Mesendoderm (in vitro differentiated cells): ENCODE results near the gene RXRA.

Experiments
- DNase-seq: peaks from one replicate; pipeline ENCODE4 v3.0.0; 2013
- H2AK5ac ChIP-seq: 2 replicates; pipeline ENCODE4 v1.6.1; 2013; ENCODE audit warnings: low read length, inconsistent platforms
- H2BK120ac ChIP-seq: 2 replicates; pipeline ENCODE4 v1.6.1; 2013; ENCODE audit warnings: low read depth, mild to moderate bottlenecking, low read length, moderate library complexity, mixed read lengths
- H2BK15ac ChIP-seq: replicated peaks from 2 replicates; pipeline ENCODE4 v1.6.1; 2013; ENCODE audit warnings: low read depth, mild to moderate bottlenecking, moderate library complexity
- H2BK5ac ChIP-seq: 2 replicates; pipeline ENCODE4 v1.6.1; 2013; ENCODE audit warnings: low read length, inconsistent platforms
- H3K18ac ChIP-seq: 2 replicates; pipeline ENCODE4 v1.6.1; 2013; ENCODE audit warnings: mild to moderate bottlenecking, low read length, mixed read lengths
- H3K23ac ChIP-seq: one replicate; pipeline ENCODE4 v1.6.1; 2013; ENCODE audit warnings: low read length
- H3K27ac ChIP-seq: 2 replicates; pipeline ENCODE4 v1.5.1; 2013; ENCODE audit warnings: low read depth, mild to moderate bottlenecking, inconsistent platforms, low read length, moderate library complexity
- H3K27me3 ChIP-seq: 2 replicates; pipeline ENCODE4 v1.6.1; 2013; ENCODE audit warnings: low read length, control low read depth, mild to moderate bottlenecking, inconsistent platforms; ENCODE audit not compliant: insufficient read depth, poor library complexity
- H3K36me3 ChIP-seq: 2 replicates; pipeline ENCODE4 v1.6.1; 2013; ENCODE audit warnings: low read length, inconsistent platforms; ENCODE audit not compliant: control insufficient read depth, insufficient read depth
- H3K4ac ChIP-seq: one replicate; pipeline ENCODE4 v1.6.1; 2013; ENCODE audit warnings: low read depth, mild to moderate bottlenecking, low read length, moderate library complexity
- H3K4me1 ChIP-seq: 2 replicates; pipeline ENCODE4 v1.6.1; 2013; ENCODE audit warnings: low read depth, low read length, inconsistent platforms; ENCODE audit not compliant: control insufficient read depth
- H3K4me2 ChIP-seq: 2 replicates; pipeline ENCODE4 v1.6.1; 2013; ENCODE audit warnings: low read length
- H3K4me3 ChIP-seq: 2 replicates; pipeline ENCODE4 v1.5.1; 2013; ENCODE audit warnings: mild to moderate bottlenecking, low read length
- H3K56ac ChIP-seq: one replicate; pipeline ENCODE4 v1.6.1; 2013; ENCODE audit warnings: low read length
- H3K79me1 ChIP-seq: 2 replicates; pipeline ENCODE4 v1.6.1; 2013; ENCODE audit warnings: low read length, inconsistent platforms
- H3K79me2 ChIP-seq: 2 replicates; pipeline ENCODE4 v1.6.1; 2013; ENCODE audit warnings: mild to moderate bottlenecking, low read length; ENCODE audit not compliant: control insufficient read depth, insufficient read depth
- H3K9ac ChIP-seq: 2 replicates; pipeline ENCODE4 v1.6.1; 2013; ENCODE audit warnings: low read length, inconsistent platforms
- H4K5ac ChIP-seq: one replicate; pipeline ENCODE4 v1.6.1; 2013; ENCODE audit warnings: low read length
- H4K8ac ChIP-seq: one replicate; pipeline ENCODE4 v1.6.1; 2013; ENCODE audit warnings: low read depth, mild to moderate bottlenecking, control low read depth, low read length, moderate library complexity
- WGBS: extraction: QIAGEN DNeasy Blood & Tissue Kit; methylation state at CpG from one replicate; pipeline ENCODE4 v1.1.7; 2013; ENCODE audit warnings: low lambda C conversion rate, missing lambda C conversion rate; ENCODE audit not compliant: insufficient coverage; ENCODE audit errors: extremely low coverage; 5-methylcytosine and 5-hydroxymethylcytosine counted together

Gene RXRA

DNA sequence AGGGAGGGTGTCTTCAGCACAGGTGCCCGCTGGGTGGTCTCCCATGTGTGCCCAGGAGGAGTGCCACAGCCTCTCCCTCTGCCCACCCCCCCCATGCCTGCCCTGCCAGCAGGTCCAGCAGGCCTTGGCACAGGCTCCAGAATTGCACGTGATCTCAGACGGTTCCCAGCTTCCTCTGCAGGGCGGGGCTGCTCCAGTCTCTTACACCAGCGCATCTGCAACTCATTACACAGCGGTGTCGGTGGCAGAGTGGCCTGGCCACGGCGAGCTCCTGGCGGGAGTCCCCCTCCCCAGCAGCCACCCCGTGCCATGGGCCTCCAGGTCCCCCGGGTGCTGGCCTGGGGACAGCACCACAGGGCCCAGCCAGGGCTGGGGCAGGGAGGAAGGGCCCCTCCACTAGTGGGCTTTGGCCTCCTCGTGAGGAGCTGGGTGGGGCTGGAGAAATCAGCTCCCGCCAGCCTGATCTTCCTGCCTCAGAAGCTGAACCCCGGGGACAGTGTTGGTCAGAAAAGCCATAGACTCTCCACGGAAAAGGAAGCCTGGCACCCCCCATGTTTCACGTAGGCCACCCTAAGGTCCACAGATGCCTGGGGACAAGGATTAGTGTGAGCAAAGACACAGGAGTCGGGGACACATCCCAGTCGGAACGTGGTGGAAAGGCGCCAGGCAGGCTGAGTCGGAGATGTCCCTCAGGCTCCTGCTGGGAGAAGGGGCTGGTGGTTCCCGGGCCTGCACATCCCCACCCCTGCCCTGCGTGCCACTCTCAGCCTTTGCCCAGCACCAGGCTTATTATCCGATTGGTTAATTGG, 40.2 kb downstream of the RXRA start:
- no peak overlapping the region for H4K5ac ChIP-seq
- H3K27me3 ChIP-seq: no peaks in the 10 kb centered on the region
- H3K27ac ChIP-seq: no peak overlapping the region
- DNase-seq: no peak
- no peak overlapping the region for H2AK5ac ChIP-seq
- H3K4me3 ChIP-seq: no peak overlapping the region
- no peak overlapping the region for H2BK120ac ChIP-seq
- H3K4me1 ChIP-seq: no peaks in the 10 kb centered on the region
- no peak overlapping the region for H3K18ac ChIP-seq
- no peak overlapping the region for H3K4me2 ChIP-seq
- peaks cover 9% of the 10 kb centered on the region for H3K79me1 ChIP-seq
- whole genome bisulfite sequencing: no CpG with 5 or more reads among the region's 25 CpGs
- H2BK5ac ChIP-seq: no peak overlapping the region
- H2BK15ac ChIP-seq: no peak overlapping the region
- no peak overlapping the region for H3K56ac ChIP-seq
- H3K4ac ChIP-seq: no peak overlapping the region
- H3K79me2 ChIP-seq: peaks cover 9% of the 10 kb centered on the region
- H3K23ac ChIP-seq: no peak overlapping the region
- no peak overlapping the region for H3K9ac ChIP-seq
- no peak overlapping the region for H4K8ac ChIP-seq
- no peaks in the 10 kb centered on the region for H3K36me3 ChIP-seq

- Histone ChIP-seq H3K27ac (no peak overlapping the region), H3K79me2 (peaks cover 9% of the 10 kb centered on the region), H2BK15ac (no peak overlapping the region), H3K4me2 (no peak overlapping the region), H3K56ac (no peak overlapping the region), H3K4me1 (no peaks in the 10 kb centered on the region), H2BK120ac (no peak overlapping the region), H2BK5ac (no peak overlapping the region), H4K8ac (no peak overlapping the region), H3K36me3 (no peaks in the 10 kb centered on the region), H3K18ac (no peak overlapping the region), H3K4me3 (no peak overlapping the region), H3K27me3 (no peaks in the 10 kb centered on the region), H2AK5ac (no peak overlapping the region), H3K4ac (no peak overlapping the region), H4K5ac (no peak overlapping the region), H3K79me1 (peaks cover 9% of the 10 kb centered on the region), H3K9ac (no peak overlapping the region), H3K23ac (no peak overlapping the region)
- DNase-seq: no peak
- no CpG with 5 or more reads among the region's 12 CpGs for WGBS
These were observed 40.8 kb downstream of the RXRA start for GRCh38 chr9:134367061-134367460.

DNA sequence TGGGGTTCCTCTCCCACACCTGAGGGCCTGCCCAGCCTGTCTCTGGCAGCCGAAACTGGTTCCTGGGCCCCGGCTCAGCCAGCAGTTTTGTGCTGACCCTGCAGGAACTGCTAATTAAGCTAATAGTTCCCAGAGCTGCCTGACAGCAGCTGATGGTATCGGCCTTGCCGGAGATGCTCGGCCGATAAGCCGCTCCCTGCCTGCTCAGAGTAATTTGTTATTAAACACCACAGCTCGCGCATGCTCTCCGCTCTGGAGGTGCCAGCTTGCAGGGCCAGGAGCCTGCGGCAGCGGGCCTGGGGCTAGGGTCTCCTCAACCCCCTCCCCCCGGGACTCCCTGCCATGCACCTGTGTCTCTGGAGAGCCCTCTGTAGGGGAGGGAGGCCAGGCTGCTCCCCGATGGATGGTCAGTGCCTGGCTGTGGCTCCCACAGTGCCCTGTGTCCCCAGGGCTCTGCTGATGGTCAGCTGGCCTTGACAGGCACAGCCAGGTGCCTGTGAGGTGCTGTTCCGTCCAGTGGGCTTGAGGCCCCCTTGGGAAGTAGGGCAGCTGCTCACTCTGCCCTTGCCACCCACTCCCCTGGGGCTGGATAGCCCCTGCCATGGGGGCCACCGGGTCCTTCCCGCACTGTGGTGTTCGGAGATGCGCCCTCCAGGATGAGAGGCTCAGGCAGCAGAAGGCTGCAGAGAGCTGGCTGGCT, 41.7 kb downstream of the RXRA start:
- no peak overlapping the region for H3K4ac ChIP-seq
- no peak overlapping the region for H4K8ac ChIP-seq
- no peak overlapping the region for H3K56ac ChIP-seq
- peaks cover 10% of the 10 kb centered on the region for H3K79me2 ChIP-seq
- no CpG with 5 or more reads among the region's 19 CpGs for WGBS
- H3K9ac ChIP-seq: no peak overlapping the region
- H3K4me3 ChIP-seq: no peak overlapping the region
- no peaks in the 10 kb centered on the region for H3K36me3 ChIP-seq
- no peak overlapping the region for H2BK15ac ChIP-seq
- H2BK5ac ChIP-seq: no peak overlapping the region
- H2AK5ac ChIP-seq: no peak overlapping the region
- H3K18ac ChIP-seq: no peak overlapping the region
- no peaks in the 10 kb centered on the region for H3K27me3 ChIP-seq
- H4K5ac ChIP-seq: no peak overlapping the region
- no peak overlapping the region for H2BK120ac ChIP-seq
- H3K4me1 ChIP-seq: no peaks in the 10 kb centered on the region
- peaks cover 12% of the 10 kb centered on the region for H3K79me1 ChIP-seq
- no peak overlapping the region for H3K23ac ChIP-seq
- H3K4me2 ChIP-seq: no peak overlapping the region
- no peak overlapping the region for H3K27ac ChIP-seq
- DNase-seq: no peak

GRCh38 chr9:134368571-134368970, 42.3 kb downstream of the RXRA start:
- H3K18ac ChIP-seq: no peak overlapping the region
- peaks cover 14% of the 10 kb centered on the region for H3K79me2 ChIP-seq
- no peaks in the 10 kb centered on the region for H3K27me3 ChIP-seq
- H3K27ac ChIP-seq: no peak overlapping the region
- H3K9ac ChIP-seq: no peak overlapping the region
- no peak overlapping the region for H4K8ac ChIP-seq
- H3K79me1 ChIP-seq: peaks cover 12% of the 10 kb centered on the region
- H3K4me1 ChIP-seq: no peaks in the 10 kb centered on the region
- no peak overlapping the region for H2AK5ac ChIP-seq
- no peak overlapping the region for H3K56ac ChIP-seq
- no peak overlapping the region for H2BK120ac ChIP-seq
- no peaks in the 10 kb centered on the region for H3K36me3 ChIP-seq
- no peak for DNase-seq
- no peak overlapping the region for H3K23ac ChIP-seq
- H3K4ac ChIP-seq: no peak overlapping the region
- 100% methylated on average over 2 of the region's 3 CpGs for WGBS
- no peak overlapping the region for H2BK15ac ChIP-seq
- H3K4me3 ChIP-seq: no peak overlapping the region
- no peak overlapping the region for H4K5ac ChIP-seq
- H3K4me2 ChIP-seq: no peak overlapping the region
- no peak overlapping the region for H2BK5ac ChIP-seq

- Histone ChIP-seq H3K4me2 (no peak overlapping the region), H3K23ac (no peak overlapping the region), H2BK5ac (no peak overlapping the region), H3K4ac (no peak overlapping the region), H3K27me3 (no peaks in the 10 kb centered on the region), H3K4me1 (no peaks in the 10 kb centered on the region), H3K9ac (no peak overlapping the region), H3K56ac (no peak overlapping the region), H3K18ac (no peak overlapping the region), H2BK15ac (no peak overlapping the region), H2BK120ac (no peak overlapping the region), H3K79me1 (peaks cover 14% of the 10 kb centered on the region), H2AK5ac (no peak overlapping the region), H4K5ac (no peak overlapping the region), H3K79me2 (peaks cover 14% of the 10 kb centered on the region), H3K27ac (no peak overlapping the region), H4K8ac (no peak overlapping the region), H3K36me3 (no peaks in the 10 kb centered on the region), H3K4me3 (no peak overlapping the region)
- 100% methylated on average over 1 of the region's 19 CpGs for WGBS
- no peak for DNase-seq
These were observed 43.4 kb downstream of the RXRA start for GRCh38 chr9:134369416-134370212.
